Mucosa of gallbladder (tissue), 1 donor: ENCODE results near the gene ARL15. TPM values are rescaled to one million over a fixed set of nuclear protein-coding genes. Genes with fewer than 3 reads are reported as not detected.

Source experiments
- DNase-seq: peaks from one replicate; pipeline ENCODE4 v3.0.0-alpha.2; 2020; ENCODE audit warnings: low spot score
- total RNA-seq: library from RNA; stranded (reverse); gene quantifications from one replicate; pipeline ENCODE4 v1.2.1, GENCODE V29; 2021
- donor health status: DM: no; HTN: no; CAD: no.

ARL15 gene
- total RNA-seq, 1 donor from 2014 or later: 30.8 TPM

DNA sequence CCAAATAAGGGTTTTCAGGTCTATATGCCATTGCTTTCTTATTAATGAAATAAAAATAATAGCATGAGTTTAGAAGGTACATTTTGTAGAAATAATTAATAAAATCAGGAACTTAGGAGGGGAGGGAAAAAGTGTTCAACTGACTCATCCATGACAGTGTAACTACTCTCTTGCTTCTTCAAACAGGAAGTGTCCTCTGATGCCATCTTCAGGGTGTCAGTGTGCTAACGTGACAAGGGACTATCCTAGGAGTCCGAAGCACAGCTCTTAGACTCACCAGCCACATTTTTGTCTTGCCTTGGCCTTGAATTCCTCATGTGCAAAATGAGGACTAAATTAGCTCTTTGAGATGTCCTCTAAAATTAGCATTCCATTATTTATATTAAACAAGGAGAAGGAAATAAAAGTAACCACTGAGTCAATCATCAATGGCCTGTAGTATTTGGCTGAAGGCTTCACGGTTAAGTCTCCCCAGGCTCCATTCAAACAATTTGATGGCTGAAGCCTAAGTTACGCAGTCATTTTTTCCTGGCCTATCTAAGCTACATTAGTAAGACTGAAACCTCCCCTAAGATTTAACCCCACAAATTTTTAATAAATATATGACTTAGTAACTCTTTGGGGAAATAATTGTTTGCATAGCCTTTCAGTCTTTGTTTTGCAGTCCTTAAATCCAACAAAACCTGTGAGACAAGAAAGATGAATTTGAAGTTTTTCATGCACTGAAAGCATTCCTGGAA lies 151.1 kb downstream of the ARL15 start:
- DNase-seq: no peak

DNA sequence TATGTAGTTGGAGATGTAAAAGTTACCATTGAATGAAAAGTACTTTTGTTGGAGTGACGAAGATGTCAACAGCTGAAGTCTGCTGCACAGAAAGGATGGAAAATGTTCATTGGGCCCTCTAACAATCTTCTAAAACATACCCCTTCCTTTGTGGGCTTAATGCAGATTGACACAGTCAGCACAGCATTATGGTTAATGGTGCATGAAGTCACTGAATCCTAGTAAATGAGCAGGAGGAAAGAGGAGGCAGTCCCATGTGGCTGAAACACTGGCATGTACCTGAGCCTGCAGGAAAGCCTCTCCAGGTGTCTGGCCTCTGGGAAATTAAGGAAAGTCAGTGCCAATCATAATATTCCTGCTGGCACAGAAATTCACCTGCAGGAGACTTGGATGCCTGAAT lies 153.8 kb downstream of the ARL15 start:
- no peak for DNase-seq

DNA sequence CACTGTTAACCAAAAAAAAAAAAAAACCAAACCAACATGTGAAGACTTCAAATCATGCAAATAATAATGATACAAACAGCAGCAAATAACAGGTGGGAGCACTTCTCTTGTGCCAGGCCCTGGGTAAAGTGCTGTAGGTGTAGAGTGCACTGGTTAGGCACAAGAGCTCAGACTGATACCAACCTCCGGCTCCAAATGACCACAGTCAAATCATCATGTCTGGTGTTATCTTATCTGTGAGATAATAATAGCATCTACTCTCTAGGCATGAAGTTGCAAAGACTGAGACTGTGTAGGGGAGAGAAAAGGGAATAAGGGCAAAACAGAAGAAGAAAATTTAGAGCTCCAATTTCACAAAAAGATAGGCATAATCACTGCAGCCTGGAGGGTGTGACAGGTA lies 159.5 kb downstream of the ARL15 start:
- no peak for DNase-seq

DNA sequence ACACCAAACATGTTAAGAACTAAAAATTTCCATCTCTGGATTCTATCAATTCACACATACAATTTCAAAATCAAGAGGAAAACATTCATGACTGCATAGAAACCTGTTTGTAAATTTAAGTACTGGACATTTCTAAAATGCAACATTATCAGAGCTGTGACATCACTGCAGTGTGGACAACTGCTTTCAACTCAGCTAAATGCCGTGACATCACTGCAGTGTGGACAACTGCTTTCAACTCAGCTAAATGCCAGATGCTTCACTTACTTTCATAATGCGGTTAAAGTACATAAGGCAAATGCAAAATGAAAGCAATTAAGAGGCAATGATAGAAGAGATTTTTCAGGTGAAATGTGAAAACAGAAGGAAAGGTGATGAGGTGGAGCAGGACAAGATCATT lies 161.5 kb downstream of the ARL15 start:
- no peak for DNase-seq

DNA sequence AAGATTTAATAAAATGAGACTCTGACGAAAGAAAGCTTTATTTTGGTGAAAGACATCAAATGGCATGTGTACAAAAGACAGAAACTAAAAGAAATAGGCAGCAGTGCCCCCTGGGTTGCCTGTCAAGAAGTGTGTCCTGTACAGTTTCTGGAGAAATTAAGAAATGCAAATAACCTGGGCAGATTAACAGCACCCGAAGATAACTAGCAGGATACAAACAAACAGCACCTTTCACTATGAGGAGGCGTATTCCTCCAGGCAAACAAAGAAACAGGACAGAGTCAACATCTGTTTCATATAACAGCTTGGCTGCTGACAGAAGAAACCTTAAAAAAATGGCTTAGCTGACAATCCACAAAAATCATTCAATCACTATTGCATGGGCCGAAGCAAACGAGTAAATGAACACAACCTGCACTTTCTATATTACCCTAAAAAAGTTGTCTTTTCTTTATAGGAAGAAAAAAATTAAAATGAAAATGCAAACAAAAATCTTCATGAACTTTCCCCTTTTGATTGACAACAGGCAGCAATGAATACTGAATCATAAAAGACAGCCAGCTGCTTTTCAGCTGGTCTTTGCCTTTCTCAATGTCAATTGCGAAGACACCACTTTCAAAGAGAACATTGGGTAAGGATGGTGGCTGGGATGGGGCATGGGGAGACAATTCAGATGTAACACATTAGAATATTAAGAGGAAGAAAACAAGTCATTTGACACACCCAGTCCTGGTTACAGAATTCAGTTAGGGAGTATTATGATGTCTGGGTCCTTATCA lies 162.1 kb downstream of the ARL15 start:
- DNase-seq: no peak

DNA sequence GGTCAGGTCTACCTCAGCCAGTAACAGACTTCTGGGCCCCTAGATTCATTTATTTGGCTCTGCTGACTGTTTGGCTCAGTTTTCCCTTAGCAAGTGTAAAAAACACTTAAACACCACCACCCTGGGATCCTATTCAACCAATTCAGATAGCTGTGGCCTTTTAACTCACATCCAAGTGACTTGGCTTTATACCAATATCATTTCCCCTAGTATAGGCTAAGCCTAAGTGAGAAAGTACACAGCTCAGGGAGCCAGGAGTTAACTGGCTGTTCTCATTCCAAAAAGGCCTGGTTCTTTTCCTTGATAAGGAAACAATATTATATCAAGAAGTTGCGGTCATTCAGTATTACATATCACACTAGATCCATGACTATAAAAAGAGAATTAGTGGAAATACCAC lies 163.5 kb downstream of the ARL15 start:
- DNase-seq: no peak

DNA sequence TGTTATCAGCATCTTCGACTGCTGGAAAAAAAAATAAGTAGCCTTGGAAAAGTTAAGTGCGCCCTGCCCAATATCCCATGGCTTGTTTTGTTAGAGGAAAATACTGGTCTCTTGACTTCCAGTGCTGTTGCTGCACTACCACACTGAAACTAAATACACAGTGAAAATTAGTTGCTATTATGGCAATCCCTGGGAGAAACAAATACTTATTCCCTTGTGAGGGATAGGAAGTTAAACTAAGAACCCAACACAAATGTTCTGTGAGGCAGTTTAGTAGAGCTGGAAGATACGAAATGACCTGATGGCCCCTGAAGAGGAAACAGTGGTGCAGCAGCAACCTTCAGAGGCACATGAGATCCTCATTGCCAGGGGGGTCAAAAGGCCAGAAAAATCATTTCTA lies 164.0 kb downstream of the ARL15 start:
- DNase-seq: no peak

DNA sequence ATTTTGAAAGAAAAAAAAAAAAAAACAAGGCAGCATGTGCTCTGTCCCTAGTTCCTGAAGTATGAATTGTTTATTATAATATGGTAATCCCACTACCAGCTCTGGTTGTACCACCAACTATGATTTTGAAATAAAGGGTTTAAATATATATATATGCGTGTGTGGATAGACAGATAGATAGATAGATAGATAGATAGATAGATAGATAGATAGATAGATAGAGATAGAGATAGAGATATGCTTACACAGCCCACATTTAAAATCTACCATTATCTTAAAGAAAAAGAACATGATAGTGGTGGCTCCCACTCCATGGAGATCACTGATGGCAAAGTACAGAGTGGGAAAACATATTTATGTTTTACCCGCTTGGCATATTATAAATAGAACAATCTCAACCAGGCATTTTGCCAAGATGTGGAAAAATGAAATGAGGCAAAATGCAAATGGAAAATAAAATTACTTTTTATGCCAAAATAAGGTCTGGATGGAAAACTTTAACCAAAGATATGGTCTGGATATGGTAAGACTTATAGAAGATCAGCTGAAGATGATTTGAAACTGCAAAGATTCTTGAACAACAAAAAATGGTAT lies 170.0 kb downstream of the ARL15 start:
- DNase-seq: no peak

DNA sequence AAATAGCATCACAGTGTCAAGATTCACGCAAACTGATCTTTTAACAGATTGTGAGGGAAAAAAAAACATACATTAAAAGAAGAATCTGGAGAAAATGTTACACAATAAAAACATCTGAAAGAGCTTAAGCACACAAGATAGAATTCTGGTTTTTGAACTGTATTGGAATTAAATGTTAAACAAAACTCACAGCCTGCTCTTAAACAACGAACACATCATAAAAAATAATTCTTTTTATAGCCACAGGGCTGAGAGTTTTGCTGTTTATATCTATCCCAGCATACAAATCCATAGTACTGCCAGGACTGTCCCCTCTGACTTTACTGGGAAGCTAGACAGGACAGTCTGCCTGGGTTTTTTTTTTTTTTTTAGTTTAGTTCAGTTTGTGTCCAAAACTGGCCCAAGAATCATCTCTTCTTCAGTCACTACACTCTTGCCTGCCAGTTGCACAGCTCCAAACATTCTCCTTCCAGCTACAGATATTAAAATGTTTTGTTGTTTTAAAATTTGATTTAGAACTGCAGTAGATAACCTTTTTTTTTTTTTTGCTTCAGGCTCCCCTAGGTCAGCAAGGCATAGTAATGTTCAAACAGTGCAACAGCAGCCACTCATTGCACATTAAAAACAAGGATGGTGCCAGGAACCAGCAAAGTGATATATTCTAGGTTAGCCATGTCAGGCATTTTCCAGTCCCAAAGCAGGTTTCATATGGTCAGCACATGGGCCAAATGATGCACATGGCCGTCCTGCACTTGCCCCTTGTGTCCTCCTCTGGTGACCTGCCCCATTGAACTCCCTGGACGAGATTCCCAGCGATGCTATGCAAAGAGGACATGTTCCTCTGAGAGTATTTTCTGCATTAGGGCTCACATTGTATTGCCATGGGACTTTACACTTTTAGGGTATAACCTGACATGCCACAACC lies 173.6 kb downstream of the ARL15 start:
- no peak for DNase-seq

DNA sequence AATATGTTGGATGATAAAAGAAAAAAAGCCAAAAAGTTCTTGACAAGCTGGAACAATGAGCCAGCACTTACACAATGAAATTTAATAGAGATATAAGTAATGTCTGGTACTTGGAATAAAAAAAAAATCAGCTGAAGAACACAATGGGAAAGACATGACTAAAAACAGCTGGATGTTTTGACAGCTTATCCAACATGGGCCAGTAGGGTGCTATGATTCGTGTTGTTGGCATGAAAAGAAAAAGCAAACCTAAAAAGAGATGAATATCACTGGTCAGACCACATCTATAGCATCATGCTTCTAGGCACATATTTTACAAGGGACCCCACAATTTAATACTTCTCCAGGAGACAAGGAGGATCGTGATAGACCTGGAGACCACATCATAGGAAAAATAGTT lies 175.3 kb downstream of the ARL15 start:
- no peak for DNase-seq

DNA sequence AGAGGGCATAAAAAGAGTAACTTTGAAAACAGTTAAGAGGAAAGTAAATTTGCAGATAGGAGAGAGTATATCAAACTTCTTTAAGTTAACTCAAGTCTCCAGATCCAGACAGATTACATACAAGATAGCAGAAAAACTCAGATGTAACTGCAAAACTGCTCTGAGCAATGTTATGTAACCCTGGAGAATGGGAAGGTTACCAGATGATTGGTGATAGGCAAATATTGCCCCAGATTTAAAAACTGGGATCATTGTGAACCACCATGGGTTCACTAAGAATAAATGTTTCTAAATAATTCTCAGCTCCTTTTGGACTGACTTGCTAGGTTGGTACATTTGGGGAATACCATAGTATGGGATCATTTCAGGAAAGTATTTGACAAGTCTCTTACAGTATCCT lies 176.5 kb downstream of the ARL15 start:
- DNase-seq: no peak

DNA sequence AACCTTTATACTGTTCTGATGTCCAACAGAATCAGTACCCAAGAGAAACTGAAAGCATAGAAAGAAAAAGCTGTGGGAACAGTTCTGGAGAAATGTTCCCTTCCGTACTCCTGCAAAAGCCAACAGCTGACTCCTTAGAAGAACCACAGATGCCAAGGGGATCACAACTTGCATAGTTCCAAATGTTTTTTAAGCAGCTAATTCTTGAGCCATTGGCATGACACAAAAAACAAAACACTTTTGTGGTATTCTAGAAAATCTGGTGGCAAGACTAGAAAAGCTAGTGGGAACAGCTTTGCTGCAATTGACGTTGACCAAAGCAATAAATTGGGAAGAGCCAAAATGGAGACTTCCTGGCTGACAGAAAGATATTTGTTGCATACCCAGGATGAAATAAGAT lies 189.9 kb downstream of the ARL15 start:
- no peak for DNase-seq

DNA sequence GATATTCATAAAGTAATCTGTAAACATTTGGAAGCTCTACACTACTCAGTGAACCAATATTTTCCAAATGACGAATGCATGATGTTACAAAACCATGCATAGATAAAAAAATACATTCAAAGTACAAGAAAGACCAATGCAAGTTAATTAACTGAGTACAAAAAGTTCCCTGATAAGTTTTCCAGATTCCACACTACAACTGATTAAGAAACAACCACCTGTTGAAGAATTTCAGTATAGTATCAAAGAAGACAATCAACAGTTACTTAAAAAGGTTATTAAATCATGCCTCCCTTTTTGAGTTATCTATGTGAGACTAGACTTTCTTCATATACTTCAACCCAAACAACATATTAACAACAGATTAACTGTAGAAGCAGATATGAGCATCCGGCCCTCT lies 192.4 kb downstream of the ARL15 start:
- no peak for DNase-seq

DNA sequence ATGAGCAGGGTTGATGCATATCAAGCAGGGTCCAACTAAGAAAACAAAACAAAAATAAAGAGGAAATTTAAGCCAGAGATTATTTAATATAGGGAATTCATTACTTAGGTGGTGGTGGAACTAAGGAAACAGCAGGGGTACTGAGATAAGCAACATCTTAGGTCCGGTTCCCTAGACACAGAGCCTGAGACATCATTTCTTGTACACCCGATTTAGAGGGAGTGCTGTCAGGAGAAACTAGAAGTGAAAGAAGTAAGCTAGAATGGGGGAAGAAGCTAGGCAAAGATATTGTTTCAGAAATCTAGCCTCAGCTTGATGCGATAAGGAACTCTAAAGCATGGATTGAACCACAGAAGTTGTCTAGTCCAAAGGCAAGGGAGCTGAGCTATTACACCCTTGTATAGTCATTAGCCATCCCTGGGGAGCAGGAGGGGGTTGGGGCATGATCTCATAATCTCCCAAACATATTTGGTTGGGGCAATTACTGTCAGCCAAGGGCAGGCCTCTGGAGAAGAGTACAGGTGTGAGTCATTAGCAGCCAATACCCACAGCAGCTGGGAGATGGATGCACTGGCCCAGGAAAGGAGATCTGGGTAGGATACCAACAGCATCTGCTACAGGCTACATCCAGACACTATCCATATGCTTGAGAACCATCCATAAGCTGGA lies 194.5 kb downstream of the ARL15 start:
- DNase-seq: no peak

DNA sequence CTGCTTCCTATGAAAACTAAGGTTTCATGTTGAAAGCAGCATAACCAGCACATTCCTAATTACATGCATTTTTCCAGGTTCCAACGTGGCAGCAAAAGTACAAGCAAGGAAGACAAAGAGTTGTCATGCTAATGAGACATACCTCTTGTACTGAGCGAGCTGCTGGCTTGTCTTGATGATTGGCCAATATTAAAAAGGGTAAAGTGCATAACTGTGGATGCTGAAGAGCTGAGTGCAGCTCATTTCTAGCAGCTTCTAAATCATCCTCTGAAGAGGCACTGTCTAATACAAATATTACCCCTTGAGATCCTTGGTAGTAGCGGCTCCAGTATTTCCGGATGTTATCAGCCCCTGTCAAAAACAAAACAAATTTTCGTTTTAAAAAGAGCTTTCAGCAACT lies 197.3 kb downstream of the ARL15 start:
- DNase-seq: no peak

DNA sequence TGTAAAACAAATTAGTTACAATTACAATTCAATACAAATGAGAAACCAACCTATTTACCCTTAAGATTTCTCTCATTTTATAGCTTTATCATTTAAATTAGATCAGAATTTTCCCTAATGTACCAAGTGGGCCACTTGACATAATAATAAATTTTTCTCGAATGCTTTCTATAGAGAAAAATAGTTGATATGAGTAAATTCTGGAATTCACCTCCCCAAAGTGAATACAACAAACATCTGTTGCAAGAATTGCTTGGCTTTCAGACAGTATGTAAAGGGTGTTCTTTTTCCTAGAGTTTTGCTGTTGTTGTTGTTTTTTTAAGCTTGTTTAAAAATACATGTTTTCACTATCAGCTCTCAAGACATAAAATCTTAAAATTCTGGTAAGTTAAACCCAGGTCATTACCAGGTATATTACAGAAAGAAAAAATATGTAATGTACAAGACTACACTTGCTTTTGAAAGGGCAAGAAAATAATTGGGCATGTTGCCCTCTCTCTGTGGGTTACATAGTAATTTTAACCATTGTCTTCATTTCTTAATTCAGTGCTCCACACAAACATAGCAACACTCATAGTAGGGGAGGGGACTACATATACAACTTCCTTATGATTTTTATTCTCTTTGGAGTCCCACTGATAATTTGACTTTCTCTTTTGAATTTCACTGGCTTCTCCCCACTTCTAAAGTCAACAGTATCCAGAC lies 200.6 kb downstream of the ARL15 start:
- DNase-seq: no peak

DNA sequence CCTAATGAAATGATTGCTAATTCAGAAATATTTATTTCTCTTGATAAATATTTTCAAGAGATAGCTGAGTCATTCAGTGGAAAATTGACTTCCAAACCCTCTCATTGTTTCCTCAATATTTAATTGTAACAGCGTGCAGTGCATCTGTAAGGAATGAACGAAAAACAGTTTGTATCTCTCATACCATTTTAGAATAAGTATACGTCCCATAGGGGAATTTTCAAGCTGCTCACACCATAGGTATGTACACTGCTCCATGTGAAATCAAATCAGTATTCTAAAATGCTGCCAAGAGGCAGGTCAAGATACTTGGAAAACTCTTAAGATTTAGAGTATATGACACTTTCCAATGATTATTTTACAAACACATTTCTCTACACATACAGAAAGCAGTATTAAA lies 202.2 kb downstream of the ARL15 start:
- DNase-seq: no peak

DNA sequence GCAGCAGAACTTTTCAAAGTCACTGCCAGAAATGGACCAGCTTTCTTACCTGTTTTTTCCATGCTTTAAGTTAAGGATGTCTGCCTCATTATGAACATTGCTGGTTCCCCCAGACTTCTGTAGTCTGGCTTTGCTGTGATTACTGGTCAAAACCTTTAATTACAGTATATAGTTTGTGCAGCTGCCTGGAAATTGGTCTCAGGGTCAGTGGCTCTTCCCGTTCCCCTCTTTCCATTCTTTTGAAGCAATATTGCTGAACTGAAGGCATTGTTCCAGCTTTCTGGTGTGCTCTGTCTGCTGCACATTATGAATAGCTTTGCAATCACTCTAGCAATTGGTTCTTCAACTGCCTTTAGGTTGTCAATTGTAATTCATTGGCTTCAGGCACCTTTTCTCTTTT lies 206.5 kb downstream of the ARL15 start:
- no peak for DNase-seq

DNA sequence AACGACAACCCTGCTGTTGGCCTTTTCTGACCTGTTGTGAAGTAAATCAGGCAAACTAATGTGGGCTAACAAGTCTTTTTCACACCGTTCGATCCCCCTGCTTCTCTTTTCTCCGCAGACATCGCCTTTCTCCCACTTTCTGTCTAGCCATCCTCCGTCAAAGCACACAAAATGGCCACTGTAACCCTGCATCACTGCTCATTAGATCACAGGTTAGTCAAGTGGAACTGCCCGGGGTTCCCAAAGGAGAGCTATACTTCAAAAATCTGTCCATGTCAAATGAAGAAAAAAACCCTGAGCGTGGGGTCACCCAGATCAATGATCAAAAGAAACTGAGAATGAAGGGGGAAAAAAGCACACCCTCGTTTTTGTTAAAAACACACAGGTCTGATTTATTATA lies 212.1 kb downstream of the ARL15 start:
- DNase-seq: no peak

DNA sequence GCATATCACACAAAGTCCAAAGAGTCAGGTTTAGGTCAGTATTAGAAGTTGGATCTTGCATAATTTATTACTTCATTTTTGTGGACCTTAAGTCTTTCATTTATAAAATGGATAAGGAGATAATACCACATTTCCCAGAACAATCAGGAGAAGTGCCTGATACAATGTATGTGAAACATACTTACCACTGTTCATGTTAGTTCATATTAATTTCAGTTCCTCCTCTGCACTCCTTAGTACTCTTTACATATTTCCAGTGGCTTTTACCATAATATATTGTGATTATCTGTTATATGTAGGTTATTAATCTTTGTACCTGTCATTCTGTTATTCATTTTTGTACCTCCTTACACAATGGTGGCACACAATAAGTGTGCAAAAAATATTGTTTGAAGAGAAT lies 214.4 kb downstream of the ARL15 start:
- no peak for DNase-seq

DNA sequence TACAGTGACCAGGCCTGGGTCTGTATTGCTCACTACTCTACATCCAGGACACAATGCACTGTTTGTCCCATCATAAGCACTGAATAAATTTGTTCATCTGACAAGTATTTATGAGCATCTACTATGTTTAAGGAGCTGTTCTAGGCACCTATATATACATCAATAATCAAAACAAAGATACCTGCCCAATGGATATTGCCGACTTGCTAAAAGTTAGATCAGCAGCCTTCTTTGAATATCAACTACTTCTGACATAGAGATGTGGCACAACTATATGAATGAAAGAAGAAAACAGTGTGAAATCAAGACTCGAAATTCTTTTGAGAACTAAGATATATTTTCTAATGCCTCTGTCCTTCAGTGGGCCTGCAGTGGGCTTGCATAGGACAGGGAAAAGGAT lies 215.7 kb downstream of the ARL15 start:
- DNase-seq: no peak
